ENCODE results near the gene OR8J3.

DNA sequence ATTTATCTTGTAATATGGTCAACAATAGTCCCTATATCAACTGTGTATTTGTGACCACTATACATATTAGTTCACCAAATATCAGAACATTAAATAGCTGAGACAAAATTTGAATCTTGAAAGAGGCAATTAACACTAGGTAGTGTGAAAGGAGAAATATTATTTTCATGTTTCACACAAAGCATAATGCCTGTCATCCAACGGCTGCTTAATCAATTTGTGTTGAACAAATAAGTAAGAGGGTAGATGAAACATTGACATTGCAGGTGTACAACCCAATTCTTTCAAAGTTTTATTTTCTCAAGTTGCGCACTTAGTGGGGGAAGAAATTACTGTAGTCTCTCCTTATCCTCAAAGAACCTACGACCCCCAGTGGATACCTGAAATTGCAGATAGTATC lies 50.3 kb downstream of the OR8J3 start:
- TF ChIP-seq ZNF274 (IDR thresholded peaks at IDR 0.05; ENCODE audit: low read depth, low read length) (no peak), SUZ12 (IDR thresholded peaks at IDR 0.05; ENCODE audit: extremely low read depth, insufficient read depth, insufficient read length) (no peak)

Data from NT2/D1 (cell line).